HG03575 (cell line): ENCODE data around the gene OPRM1.
"Not testable (repeated sequence)": the region's sequence is repeated elsewhere in the genome, so short reads cannot be mapped to it uniquely, and the experiment has no call there.

ENCODE experiments used
- ATAC-seq: cut with Tn5 transposase; IDR thresholded peaks from one replicate; pipeline ENCODE4 v1.9.1; 2021; ENCODE audit not compliant: unreplicated experiment, insufficient number of reproducible peaks, low FRiP score; ENCODE audit errors: extremely low read depth

Gene OPRM1

DNA sequence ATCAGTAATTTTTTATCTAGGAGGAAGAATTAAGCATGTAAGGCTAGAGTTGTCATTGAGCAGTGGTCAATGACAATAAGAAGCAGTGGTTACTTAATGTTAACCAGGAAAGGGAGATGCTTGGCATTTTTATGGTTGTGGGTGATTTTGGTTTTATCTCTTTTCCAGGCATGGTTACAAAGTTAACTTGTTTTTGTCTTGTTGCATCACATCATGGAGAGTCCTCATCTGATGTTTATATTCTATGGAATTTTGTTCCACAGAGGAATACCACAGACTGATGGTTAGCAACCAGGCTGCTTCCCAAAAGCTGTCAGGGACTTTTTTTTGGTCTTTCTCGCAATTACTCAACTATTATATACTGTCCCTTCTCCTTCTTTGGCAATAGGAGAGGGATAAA lies 32.7 kb downstream of the OPRM1 start:
- no peak for ATAC-seq

DNA sequence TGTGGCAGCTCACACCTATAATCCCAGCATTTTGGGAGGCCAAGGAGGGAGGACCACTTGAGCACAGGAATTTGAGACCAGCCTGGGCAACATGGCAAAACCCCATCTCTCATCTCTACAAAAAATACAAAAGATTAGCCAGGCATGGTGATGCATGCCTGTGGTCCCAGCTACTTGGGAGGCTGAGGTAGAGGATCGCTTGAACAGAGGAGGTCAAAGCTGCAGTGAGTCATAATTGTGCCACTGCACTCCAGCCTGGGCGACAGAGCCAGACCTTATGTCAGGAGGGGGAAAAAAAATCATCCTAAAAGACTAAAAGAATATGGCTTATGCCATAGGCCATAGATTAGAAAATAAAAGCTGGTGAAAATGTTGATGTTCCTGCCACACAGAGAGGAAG lies 39.6 kb downstream of the OPRM1 start:
- not testable (repeated sequence) for ATAC-seq

DNA sequence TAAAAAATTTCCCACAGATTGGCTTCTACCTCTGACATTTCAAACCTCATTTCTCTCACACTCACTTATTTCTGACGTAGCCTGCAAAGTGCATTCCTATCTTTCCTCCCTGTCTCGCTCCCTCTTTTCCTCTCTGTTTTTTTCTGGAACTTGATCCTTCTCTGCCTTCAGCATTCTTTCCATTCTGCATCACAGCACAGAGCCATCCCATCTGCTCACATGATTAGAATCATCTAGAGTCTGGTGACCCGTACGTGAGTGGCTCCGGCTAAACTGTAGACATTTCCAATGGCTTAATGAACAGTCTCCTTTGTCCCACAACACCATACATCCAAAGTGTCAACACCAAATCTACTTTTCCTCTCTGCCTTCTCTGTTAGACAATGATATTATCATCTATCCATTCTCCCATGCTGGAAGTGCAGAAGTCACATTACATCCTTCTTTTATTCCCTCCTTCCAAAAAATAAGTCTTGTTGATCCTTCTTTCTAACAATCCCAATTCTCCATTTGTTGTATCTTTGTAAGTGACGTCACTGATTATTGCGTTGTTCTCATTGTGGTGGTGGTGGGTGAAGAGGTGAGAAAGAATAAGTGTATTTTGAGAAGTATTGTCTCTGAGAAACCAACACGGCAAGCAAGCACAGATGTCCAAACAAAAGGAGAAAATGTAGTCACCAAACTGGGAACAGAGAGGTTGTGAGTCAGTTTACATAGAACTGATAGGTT lies 41.6 kb downstream of the OPRM1 start:
- no peak for ATAC-seq

DNA sequence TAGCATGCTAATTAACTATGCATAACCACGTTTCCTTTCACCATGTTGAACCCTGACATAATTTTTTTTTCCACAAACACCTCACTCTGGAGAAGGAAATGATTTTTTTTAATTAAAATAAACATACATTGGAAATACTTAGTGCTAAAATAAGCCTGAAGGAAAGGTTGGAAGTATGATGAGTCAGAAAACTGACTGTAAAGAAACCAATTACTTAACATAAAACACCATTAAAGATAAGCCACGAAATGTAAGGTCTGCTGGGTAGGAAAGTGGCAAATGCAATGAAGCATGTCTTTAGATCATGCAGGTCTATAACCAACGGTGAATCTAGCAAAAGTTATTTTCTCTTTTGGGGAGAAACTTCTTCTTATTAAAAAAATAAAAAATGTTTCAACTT lies 47.5 kb downstream of the OPRM1 start:
- no peak for ATAC-seq

- ATAC-seq, result no peak
Observed at GRCh38 chr6:154092326-154092962, 53.4 kb downstream of the OPRM1 start.

DNA sequence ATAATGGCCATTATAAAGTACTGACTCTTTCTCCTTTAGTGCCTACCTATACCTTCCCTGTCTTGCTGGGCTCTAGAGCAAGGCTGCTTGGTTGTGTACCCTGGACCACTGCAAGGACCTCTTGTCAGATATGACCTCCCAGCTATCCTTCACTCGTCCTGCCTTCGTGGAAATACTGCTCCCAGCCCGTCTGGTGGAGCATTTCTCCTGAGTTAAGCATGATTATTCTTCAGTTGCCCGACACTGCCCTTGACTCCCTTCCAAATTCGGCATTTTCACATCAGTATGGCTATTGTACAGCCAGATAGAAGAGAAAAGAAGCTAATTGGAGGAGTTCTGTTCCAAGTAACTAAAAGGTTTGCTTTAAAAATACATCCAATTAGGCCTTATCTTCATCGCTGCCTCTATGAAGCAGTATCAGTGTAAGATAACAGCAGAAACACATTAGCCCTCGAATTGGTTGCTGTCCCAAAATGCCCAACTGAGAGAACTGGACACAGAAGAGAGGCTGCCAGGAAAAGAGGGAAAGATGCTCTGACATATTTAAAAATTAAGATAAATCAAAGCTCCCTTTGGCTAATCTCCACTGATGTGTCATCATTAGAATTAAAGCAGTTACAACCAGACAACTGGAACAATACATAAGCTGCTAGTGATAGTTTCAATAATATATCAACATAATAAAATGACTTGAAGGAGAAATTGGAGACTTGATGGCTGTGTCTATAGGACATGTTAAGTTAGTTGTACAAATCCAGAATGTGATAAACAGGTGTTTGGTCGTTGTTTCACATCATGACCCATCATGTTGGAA lies 54.4 kb downstream of the OPRM1 start:
- no peak for ATAC-seq

GRCh38 chr6:154095571-154095970 lies 56.5 kb downstream of the OPRM1 start:
- ATAC-seq, result no peak

DNA sequence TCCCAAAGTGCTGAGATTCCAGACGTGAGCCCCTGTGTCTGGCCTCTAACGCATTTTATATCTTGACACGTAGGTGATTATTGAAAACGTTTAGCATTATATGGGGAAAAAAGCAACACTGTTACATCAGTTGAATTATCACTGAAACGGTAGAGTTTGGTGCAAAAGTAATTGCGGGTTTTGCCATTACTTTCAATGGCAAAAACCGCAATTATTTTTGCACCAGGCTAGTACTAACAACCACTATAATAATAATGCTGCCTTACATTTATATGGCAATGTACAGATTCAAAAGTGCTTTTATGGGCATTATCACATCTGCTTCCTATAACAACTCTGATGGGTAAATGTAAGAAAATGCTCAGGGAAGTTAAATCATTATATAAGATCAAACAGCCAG lies 57.3 kb downstream of the OPRM1 start:
- ATAC-seq, result no peak

GRCh38 chr6:154096834-154097233 lies 57.8 kb downstream of the OPRM1 start:
- ATAC-seq, result no peak

DNA sequence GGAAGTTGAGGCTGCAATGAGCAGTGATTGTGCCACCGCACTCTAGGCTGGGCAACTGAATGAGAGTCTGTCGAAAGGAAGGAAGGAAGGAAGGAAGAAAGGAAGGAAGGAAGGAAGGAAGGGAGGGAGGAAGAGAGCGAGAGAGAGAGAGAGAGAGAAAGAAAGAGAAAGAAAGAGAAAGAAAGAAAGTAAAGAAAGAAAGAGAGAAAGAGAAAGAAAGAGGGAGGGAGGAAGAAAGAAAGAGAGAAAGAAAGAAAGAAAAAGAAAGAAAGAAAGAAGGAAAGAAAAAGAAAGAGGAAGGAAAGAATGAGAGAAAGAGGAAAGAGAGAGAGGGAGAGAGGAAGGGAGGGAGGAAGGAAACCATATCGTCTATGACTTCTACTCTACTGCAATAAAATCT lies 60.2 kb downstream of the OPRM1 start:
- no peak for ATAC-seq

DNA sequence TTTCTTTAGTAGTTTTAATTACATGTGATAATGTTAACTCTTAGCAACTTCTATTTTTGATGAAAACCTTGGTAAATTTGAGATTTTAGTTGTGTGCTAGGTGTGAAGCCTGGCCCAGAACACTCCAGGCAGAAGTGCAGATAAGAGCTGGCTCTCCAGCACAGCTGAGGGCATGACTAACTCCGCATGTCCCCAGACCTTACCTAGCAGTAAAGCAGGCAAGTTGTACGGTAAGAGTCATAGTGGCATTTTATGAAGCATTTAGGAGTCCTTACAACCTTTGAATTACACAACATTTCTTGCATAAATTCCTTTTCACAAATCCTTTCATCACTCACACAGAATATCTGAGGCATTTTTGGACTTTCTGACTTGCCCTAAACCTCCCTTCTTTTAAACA lies 67.2 kb downstream of the OPRM1 start:
- no peak for ATAC-seq

DNA sequence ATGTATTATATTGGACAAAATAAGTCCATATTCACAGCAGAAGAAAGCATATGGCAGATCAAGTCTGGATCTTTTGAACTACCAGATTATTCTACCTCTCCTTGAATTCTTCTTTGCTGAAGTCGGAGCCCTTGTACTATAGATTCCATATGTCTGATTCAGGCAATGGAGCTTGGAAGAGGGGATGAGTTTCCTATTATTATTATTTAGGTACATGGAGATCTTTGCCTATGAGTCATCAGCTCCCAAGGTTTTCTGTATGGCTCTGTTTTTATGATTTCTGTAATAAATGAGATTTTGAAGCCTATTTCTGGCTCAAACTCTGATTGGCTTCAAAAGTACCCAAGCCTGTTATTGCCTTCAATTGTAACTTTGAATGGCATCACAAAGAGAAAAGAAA lies 72.0 kb downstream of the OPRM1 start:
- ATAC-seq, result no peak

DNA sequence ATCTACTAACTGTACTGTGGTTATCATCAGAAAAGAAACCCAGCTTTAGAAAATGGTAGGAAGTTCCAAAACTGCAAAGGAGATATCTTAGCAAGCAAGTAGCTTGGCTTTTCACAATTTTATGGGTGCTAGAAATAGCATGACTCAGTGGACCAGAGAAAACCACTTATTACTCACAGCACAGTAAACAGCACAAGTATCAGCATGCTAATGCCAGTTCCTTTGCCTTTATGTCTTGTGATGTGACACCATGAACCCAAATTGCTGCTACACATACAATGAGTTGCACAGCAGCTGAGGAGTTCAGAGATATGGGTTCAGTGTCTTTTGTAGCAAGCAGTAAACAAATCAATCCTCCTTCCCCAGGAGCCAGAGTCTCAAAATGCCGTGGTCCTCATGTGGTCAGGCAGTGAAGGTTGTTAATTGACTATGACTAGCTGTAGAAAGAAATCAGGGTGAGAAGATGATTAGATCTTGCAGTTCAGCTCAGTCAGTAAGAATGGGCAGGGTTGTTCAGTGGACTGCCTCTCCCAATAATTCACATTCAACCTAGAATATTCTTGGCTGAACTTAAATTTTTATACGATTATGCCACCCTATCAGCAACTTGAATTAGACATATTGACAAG lies 73.3 kb downstream of the OPRM1 start:
- no peak for ATAC-seq

DNA sequence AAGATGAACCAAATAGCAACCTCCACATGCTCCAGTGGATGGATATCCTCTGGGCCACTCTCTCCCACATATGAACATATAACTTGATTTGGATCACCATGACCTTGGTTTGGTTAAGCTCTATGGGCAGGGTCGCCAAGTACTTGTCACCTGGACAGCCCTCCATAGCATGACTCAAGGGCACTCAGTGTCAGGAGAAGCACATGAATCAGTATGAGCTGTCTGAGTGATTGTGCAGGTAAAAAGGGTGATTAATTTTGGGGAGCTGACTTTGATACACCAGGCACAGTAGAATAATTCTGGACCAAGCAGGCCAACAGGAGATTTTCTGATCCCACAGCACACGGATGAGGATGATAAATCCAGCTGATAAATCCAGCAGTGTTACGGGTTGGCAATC lies 74.4 kb downstream of the OPRM1 start:
- no peak for ATAC-seq

GRCh38 chr6:154117485-154117884 lies 78.4 kb downstream of the OPRM1 start:
- no peak for ATAC-seq

GRCh38 chr6:154122195-154122925 lies 83.3 kb downstream of the OPRM1 start:
- ATAC-seq, result no peak

DNA sequence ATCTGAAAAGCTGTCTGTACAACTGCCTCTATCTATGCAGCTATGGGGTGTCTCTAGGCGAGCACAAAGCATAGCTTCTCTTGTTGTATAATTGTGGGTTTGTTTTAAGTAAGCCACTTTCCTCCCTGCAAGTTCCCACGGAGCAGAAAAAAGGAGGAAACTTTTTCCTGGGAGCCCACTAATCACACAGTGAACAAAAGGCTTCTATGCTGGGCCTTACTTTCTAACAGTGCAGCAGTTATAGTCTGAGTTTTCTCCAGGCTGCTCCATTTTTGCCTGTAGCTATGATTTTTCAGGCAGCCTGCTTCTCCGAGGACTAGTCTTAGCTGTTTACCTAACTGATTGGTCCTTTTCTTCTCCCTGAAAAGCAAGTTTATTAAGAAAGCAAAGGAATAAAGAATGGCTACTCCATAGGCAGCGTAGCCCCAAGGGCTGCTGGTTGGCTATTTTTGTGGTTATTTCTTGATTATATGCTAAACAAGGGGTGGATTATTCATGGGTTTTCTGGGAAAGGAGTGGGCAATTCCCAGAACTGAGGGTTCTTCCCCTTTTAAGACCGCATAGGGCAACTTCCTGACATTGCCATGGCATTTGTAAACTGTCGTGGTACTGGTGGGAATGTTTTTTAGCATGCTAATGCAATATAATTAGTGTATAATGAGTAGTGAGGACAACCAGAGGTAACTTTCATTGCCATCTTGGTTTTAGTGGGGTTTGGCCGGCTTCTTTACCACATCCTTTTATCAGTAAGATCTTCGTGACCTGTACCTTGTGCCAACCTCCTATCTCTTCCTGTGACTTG lies 84.3 kb downstream of the OPRM1 start:
- ATAC-seq, result no peak

- ATAC-seq, result no peak
Observed at GRCh38 chr6:154125421-154125820, 86.4 kb downstream of the OPRM1 start.
